HepG2 (cell line): Measurements from ENCODE around the gene USP40. TPM values are rescaled to one million over a fixed set of nuclear protein-coding genes. Genes with fewer than 3 reads are reported as not detected.

Experiments used
- ATAC-seq: fragments of 200-7000 bp; cut with Tn5 transposase; 3 replicates; pipeline ENCODE4 v1.9.1; 2020; ENCODE audit warnings: mild to moderate bottlenecking, moderate library complexity
- BruUV-seq: library from RNA; stranded (reverse); fragments of 400-500 nt; replicated peaks from 2 replicates; lab custom pipeline; 2021; lab: Mats Ljungman, UMichigan
- CTCF ChIA-PET: fragments of 300-600 bp; formaldehyde crosslinking; extraction: SDS; loops from one replicate; lab custom pipeline; 2021; ENCODE audit warnings: low total read pairs, inconsistent platforms, low intra/inter-chr PET ratio; lab: Yijun Ruan, JAX
- POLR2A ChIA-PET: fragments of 350-600 bp; sonication (Branson Sonifier 250); formaldehyde crosslinking; loops from one replicate; lab custom pipeline; 2020; ENCODE audit warnings: antibody characterized with exemption, inconsistent platforms; lab: Yijun Ruan, JAX
- DNase-seq: peaks from one replicate; pipeline ENCODE4 v3.0.0-alpha.2; 2015; ENCODE audit warnings: low spot score
- FAIRE-seq: peaks from 3 replicates; lab custom pipeline; 2011; peaks lifted over from hg19 to GRCh38; lab: Jason Lieb, UNC
- H2AFZ ChIP-seq: one replicate; pipeline ENCODE4 v1.6.1; 2011; ENCODE audit warnings: low read length, inconsistent platforms
- H3K27ac ChIP-seq: fragments of 300-600 bp; 3 replicates; pipeline ENCODE4 v1.8.0; 2011; ENCODE audit warnings: mixed run types, mild to moderate bottlenecking, mixed read lengths, low read length, inconsistent platforms; ENCODE audit not compliant: insufficient read depth; ENCODE audit errors: extremely low read length
- H3K27me3 ChIP-seq, 2 experiments: fragments of 200-600 bp in 1 of 2; 2 replicates in 1 of 2; 3 replicates in 1 of 2; pipeline versions ENCODE4 v1.6.0 to v1.8.0; 2011; ENCODE audit warnings: low read length in 2 of 2, mild to moderate bottlenecking in 2 of 2, moderate library complexity in 2 of 2, inconsistent platforms in 1 of 2; ENCODE audit not compliant: insufficient read depth in 2 of 2, control insufficient read depth in 1 of 2
- H3K36me3 ChIP-seq, 2 experiments: fragments of 200-600 bp in 1 of 2; replicated peaks in 1 of 2; 2 replicates in 1 of 2; 3 replicates in 1 of 2; pipeline versions ENCODE4 v1.5.1 to v1.8.0; 2011; ENCODE audit warnings: low read length in 2 of 2, inconsistent platforms in 1 of 2; ENCODE audit not compliant: insufficient read depth in 2 of 2, control insufficient read depth in 1 of 2
- H3K4me1 ChIP-seq: 2 replicates; pipeline ENCODE4 v1.5.1; 2012; ENCODE audit warnings: low read length, inconsistent platforms; ENCODE audit not compliant: insufficient read depth
- H3K4me2 ChIP-seq: 2 replicates; pipeline ENCODE4 v1.6.0; 2011; ENCODE audit warnings: low read depth, low read length, inconsistent platforms
- H3K4me3 ChIP-seq, 3 experiments: fragments of 200-600 bp in 1 of 3; sonication (generic), shearing (Covaris generic) in 1 of 3; replicated peaks in 1 of 3; 2 replicates each; pipeline ENCODE4 v1.5.1; 2011 to 2016; ENCODE audit warnings: low read length in 3 of 3, inconsistent platforms in 2 of 3, low read depth in 2 of 3, mild to moderate bottlenecking in 2 of 3, control low read depth in 1 of 3, mixed read lengths in 1 of 3; ENCODE audit not compliant: insufficient read depth in 1 of 3
- H3K79me2 ChIP-seq: one replicate; pipeline ENCODE4 v1.6.1; 2011; ENCODE audit warnings: low read length, inconsistent platforms; ENCODE audit not compliant: insufficient read depth
- H3K9ac ChIP-seq: 2 replicates; pipeline ENCODE4 v1.6.0; 2011; ENCODE audit warnings: mild to moderate bottlenecking, low read depth, low read length, inconsistent platforms; ENCODE audit not compliant: insufficient read depth
- H3K9me3 ChIP-seq: 2 replicates; pipeline ENCODE4 v1.5.1; 2012; ENCODE audit warnings: mild to moderate bottlenecking, low read length
- H4K20me1 ChIP-seq: 2 replicates; pipeline ENCODE4 v1.6.0; 2011; ENCODE audit warnings: inconsistent platforms, mild to moderate bottlenecking, low read length, moderate library complexity; ENCODE audit not compliant: insufficient read depth
- BRD4 ChIP-seq: sonication (generic); formaldehyde crosslinking; IDR thresholded peaks from 2 replicates; pipeline ENCODE4 v1.4.0; 2020; ENCODE audit warnings: missing genetic modification reagents
- CBFB ChIP-seq: sonication (generic); formaldehyde crosslinking; IDR thresholded peaks from 2 replicates; pipeline ENCODE4 v1.4.0; 2020; ENCODE audit warnings: missing genetic modification reagents
- ERF ChIP-seq: IDR thresholded peaks from 2 replicates; pipeline ENCODE4 v1.6.1; 2018; ENCODE audit warnings: missing biosample characterization, missing genetic modification reagents
- HNF4A ChIP-seq: sonication (generic); formaldehyde crosslinking; IDR thresholded peaks from 2 replicates; pipeline ENCODE4 v1.4.0; 2020; ENCODE audit warnings: missing genetic modification reagents
- HNRNPL ChIP-seq: fragments of 200-400 bp; formaldehyde crosslinking; IDR thresholded peaks from 2 replicates; pipeline ENCODE4 v1.6.1; 2017; ENCODE audit warnings: mild to moderate bottlenecking, low read depth, low read length
- KDM2A ChIP-seq: sonication (generic); formaldehyde crosslinking; IDR thresholded peaks from 2 replicates; pipeline ENCODE4 v1.4.0; 2020; ENCODE audit warnings: low read depth, missing genetic modification reagents, borderline replicate concordance
- KLF11 ChIP-seq: IDR thresholded peaks from 2 replicates; pipeline ENCODE4 v1.6.1; 2016; ENCODE audit warnings: missing compliant biosample characterization
- MTA1 ChIP-seq: sonication (generic); formaldehyde crosslinking; IDR thresholded peaks from 2 replicates; pipeline ENCODE4 v1.4.0; 2020; ENCODE audit warnings: missing genetic modification reagents, mild to moderate bottlenecking, borderline replicate concordance
- RFX5 ChIP-seq: IDR thresholded peaks from 2 replicates; pipeline ENCODE4 v1.6.1; 2011; ENCODE audit warnings: low read depth, low read length, improper control_type of control experiment
- TAF15 ChIP-seq: fragments of 200-400 bp; formaldehyde crosslinking; IDR thresholded peaks from one replicate; pipeline ENCODE4 v1.6.1; 2018; ENCODE audit warnings: mild to moderate bottlenecking, low read depth, low read length; ENCODE audit not compliant: poor library complexity, severe bottlenecking
- THRA ChIP-seq: sonication (generic); formaldehyde crosslinking; IDR thresholded peaks from 2 replicates; pipeline ENCODE4 v1.4.0; 2020; ENCODE audit warnings: missing genetic modification reagents, borderline replicate concordance
- ZBTB4 ChIP-seq: sonication (generic); formaldehyde crosslinking; IDR thresholded peaks from 2 replicates; pipeline ENCODE4 v1.4.0; 2020; ENCODE audit warnings: missing genetic modification reagents, mild to moderate bottlenecking, borderline replicate concordance
- ZBTB49 ChIP-seq: sonication (generic); formaldehyde crosslinking; IDR thresholded peaks from 2 replicates; pipeline ENCODE4 v1.4.0; 2020; ENCODE audit warnings: missing genetic modification reagents, borderline replicate concordance
- ZNF24 ChIP-seq: fragments of 450-650 bp; IDR thresholded peaks from 2 replicates; pipeline ENCODE4 v1.6.1; 2017; ENCODE audit warnings: antibody characterized with exemption, mild to moderate bottlenecking
- ZNF280B ChIP-seq: sonication (generic); formaldehyde crosslinking; IDR thresholded peaks from 2 replicates; pipeline ENCODE4 v1.5.0; 2020; ENCODE audit warnings: missing genetic modification reagents, mild to moderate bottlenecking, borderline replicate concordance
- ZNF564 ChIP-seq: sonication (generic); formaldehyde crosslinking; IDR thresholded peaks from 2 replicates; pipeline ENCODE4 v1.8.1; 2023; ENCODE audit warnings: mild to moderate bottlenecking, missing genetic modification reagents
- ZNF773 ChIP-seq: sonication (generic); formaldehyde crosslinking; IDR thresholded peaks from 2 replicates; pipeline ENCODE4 v1.4.0; 2020; ENCODE audit warnings: missing genetic modification reagents, borderline replicate concordance
- WGBS: methylation state at CpG from one replicate; pipeline ENCODE4 v1.1.6; 2017; ENCODE audit warnings: low lambda C conversion rate; 5-methylcytosine and 5-hydroxymethylcytosine counted together
- in situ Hi-C: cut with HindIII; loops from 2 replicates; pipeline ENCODE4 v1.10.0; 2017; ENCODE audit warnings: low pct_unique_long_range_greater_than_20kb; ENCODE audit not compliant: extremely low pct_ligation_motif_present
- intact Hi-C: fragments of 100-400 bp; cut with micrococcal nuclease; formaldehyde crosslinking; loops from one replicate; pipeline ENCODE4 v1.10.0; 2022; ENCODE audit not compliant: unreplicated experiment
- polyA plus RNA-seq, 8 experiments: library from polyadenylated mRNA; depleted of rRNA in 3 of 8; stranded (reverse) in 7 of 8; unstranded in 1 of 8; fragments of >200 nt; fragmentation: Illumina TruSeq in 4 of 8; extraction: Trizol in 4 of 8; gene quantifications; 2 replicates each; pipeline versions ENCODE4 v1.2.1 to v1.2.3, GENCODE V29; 2011 to 2016; ENCODE audit warnings: low read depth in 4 of 8, missing spikeins in 1 of 8, mixed read lengths in 1 of 8; ENCODE audit not compliant: insufficient read depth in 1 of 8
- total RNA-seq, 5 experiments: library from RNA; depleted of rRNA; stranded (reverse); fragments of >200 nt; fragmentation: Illumina TruSeq; extraction: Trizol; gene quantifications; 2 replicates each; pipeline ENCODE4 v1.2.3, GENCODE V29; 2016; ENCODE audit warnings: low read depth in 1 of 5

USP40 gene
- total and polyA plus RNA-seq, 2 of the 13 experiments (the other 11 are each of a cell fraction or from before 2014, with no cell fraction given), result 41.0 to 46.3 TPM

- in situ Hi-C loops, result no loop called here
- Histone ChIP-seq H4K20me1 (no peaks in the 10 kb centered on the region), H3K27ac (no peak overlapping the region), H3K9ac (no peak overlapping the region), H3K36me3 (peaks cover 12 to 20% of the 10 kb centered on the region in 2 experiments; a peak in 4 of 5 replicates), H3K4me1 (no peaks in the 10 kb centered on the region), H2AFZ (no peak overlapping the region), H3K4me2 (no peak overlapping the region), H3K27me3 (no peaks in the 10 kb centered on the region), H3K9me3 (no peaks in the 10 kb centered on the region), H3K4me3 (no peak overlapping the region), H3K79me2 (no peaks in the 10 kb centered on the region)
- DNase-seq (no peak), ATAC-seq (no peak), FAIRE-seq (no peak)
- WGBS, result 97% methylated on average over 18 of the region's 19 CpGs
- BruUV-seq, result no TSS peak
- POLR2A ChIA-PET, result no interaction called here
- CTCF ChIA-PET, result no interaction called here
- intact Hi-C loops, result no loop called here
- no peak for TF ChIP-seq KLF11
- no peak for TF ChIP-seq ZBTB49 (CRISPR knock-in tag)
- no peak for TF ChIP-seq ZNF773
- TF ChIP-seq HNF4A, result no peak
- no peak for TF ChIP-seq ZNF564 (CRISPR knock-in tag)
- 0 out of 2 replicates have a peak, but pooled peaks have one; percentile 36 for TF ChIP-seq BRD4 (CRISPR knock-in tag)
- TF ChIP-seq TAF15, result no peak
- no peak for TF ChIP-seq RFX5
- TF ChIP-seq ZNF24, result no peak
- TF ChIP-seq ERF (CRISPR knock-in tag), result no peak
- TF ChIP-seq ZNF280B (CRISPR knock-in tag), result no peak
- TF ChIP-seq THRA (CRISPR knock-in tag), result no peak
- TF ChIP-seq MTA1 (CRISPR knock-in tag), result 0 out of 2 replicates have a peak, but pooled peaks have one; percentile 37
- no peak for TF ChIP-seq ZBTB4 (CRISPR knock-in tag)
- 0 out of 2 replicates have a peak, but pooled peaks have one; percentile 8 for TF ChIP-seq KDM2A (CRISPR knock-in tag)
- 0 out of 2 replicates have a peak, but pooled peaks have one; percentile 20 for TF ChIP-seq HNRNPL
- no peak for TF ChIP-seq CBFB
These were observed 93.2 kb downstream of the USP40 start for GRCh38 chr2:233473386-233473791.
